ENCODE data around the gene MUC4.
"Not testable (repeated sequence)": the region's sequence is repeated elsewhere in the genome, so short reads cannot be mapped to it uniquely, and the experiment has no call there.

MUC4 gene

GRCh38 chr3:195838714-195839113 is 27.0 kb upstream of the MUC4 start:
- DNase-seq (ENCODE audit: low read depth, low spot score): no peak

- DNase-seq (ENCODE audit: low read depth, low spot score): no peak
Observed at GRCh38 chr3:195836476-195837135, 24.9 kb upstream of the MUC4 start.

GRCh38 chr3:195835791-195836190 is 24.1 kb upstream of the MUC4 start:
- DNase-seq (ENCODE audit: low read depth, low spot score): no peak

DNA sequence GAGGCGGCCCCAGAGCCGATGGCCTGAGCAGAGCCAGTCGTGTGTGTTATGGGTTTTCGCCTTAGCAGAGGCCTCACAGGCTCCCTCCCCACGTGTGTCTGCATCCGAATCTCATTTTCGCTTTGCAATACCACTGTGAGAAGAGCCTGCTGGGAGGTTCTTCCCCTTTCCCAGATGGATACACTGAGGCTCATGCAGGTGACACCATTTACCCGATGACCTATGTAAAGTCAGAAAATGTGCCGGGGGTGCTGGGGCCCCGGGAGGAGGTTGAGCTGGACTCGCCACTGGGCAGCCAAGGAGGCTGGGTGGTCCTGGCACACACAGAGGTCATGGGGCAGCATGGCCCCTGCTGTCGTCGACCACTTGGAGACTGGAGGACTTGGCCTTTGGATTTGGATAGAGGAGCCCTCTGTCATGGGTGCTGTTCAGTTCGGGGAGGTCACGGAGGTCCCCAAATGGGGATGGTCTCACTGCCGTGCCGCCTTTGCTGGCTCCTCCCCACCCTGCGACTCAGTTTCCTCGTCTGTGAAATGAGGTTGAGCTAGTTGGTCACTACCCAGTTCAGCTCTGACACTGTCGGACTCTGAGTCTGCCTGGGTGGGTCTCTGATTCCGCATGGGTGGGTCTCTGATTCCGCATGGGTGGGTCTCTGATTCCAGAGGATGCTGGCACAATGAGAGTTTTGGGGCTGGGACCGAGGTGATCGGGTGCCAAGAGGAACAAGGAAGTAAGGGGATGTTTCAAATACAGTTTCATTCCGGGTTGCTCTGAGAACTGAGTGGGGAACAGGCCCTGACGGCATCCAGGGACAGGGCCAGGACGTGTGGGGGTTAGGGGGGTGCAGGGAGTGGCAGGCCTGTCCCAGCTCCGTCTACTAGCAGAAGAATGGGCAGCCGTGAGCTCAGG is 23.2 kb upstream of the MUC4 start:
- no peak for DNase-seq (ENCODE audit: low read depth, low spot score)

DNA sequence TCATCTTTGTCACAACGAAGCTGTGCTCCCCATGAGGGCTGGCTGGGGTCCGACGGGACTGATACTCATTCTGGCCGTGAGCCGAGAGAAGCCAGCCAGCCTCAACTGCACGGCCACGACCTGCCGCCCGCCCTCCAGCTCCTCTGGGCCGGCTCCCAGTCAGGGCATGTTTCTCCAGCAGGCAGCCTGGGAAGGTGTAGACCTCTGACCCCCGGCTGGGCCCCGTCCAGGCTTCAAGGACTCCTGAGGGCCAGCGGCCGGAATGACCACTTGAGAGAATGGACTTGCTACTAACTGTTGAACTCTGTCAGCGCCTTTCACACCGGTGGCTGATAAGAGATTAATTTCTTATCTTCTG is 18.1 kb upstream of the MUC4 start:
- DNase-seq (ENCODE audit: low read depth, low spot score): no peak

GRCh38 chr3:195828762-195829161 is 17.0 kb upstream of the MUC4 start:
- no peak for DNase-seq (ENCODE audit: low read depth, low spot score)

GRCh38 chr3:195825857-195826804 is 14.4 kb upstream of the MUC4 start:
- DNase-seq (ENCODE audit: low read depth, low spot score): no peak

GRCh38 chr3:195825191-195825588 is 13.5 kb upstream of the MUC4 start:
- no peak for DNase-seq (ENCODE audit: low read depth, low spot score)

DNA sequence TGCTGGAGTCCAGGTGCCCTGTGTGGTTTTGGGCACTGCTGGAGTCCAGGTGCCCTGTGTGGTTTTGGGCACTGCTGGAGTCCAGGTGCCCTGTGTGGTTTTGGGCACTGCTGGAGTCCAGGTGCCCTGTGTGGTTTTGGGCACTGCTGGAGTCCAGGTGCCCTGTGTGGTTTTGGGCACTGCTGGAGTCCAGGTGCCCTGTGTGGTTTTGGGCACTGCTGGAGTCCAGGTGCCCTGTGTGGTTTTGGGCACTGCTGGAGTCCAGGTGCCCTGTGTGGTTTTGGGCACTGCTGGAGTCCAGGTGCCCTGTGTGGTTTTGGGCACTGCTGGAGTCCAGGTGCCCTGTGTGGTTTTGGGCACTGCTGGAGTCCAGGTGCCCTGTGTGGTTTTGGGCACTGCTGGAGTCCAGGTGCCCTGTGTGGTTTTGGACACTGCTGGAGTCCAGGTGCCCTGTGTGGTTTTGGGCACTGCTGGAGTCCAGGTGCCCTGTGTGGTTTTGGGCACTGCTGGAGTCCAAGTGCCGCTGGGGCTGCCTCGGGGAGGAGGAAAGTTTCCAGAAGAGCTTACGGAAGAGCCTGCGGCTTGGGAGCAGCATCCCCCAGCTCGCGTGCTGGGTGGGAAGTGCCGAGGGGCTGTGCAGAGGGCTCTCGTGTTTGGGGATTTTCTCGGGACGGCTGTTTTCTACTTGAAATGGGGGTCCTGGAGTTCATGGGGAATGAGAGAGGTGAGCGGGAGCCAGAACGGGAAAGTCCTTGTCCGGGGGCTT is 12.9 kb upstream of the MUC4 start:
- DNase-seq (ENCODE audit: low read depth, low spot score): not testable (repeated sequence)

DNA sequence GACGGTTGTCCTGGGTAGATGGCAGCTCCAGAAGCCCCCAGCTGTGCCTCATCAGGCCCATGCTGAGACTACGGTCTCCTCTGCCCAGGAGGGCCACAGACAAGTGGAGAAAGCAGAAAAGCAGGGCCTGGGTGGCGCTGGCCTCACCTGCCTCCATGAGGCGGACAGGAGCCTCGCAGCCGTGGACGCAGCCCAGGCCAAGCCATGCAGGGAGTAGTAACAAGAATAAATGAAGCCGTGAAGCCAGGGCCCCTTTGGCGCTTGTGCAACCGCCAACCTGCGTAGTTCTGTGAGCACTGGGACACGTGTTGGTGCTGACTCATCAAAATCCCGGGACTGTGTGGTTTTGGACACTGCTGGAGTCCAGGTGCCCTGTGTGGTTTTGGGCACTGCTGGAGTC is 12.3 kb upstream of the MUC4 start:
- DNase-seq (ENCODE audit: low read depth, low spot score): no peak

GRCh38 chr3:195823280-195823679 is 11.6 kb upstream of the MUC4 start:
- DNase-seq (ENCODE audit: low read depth, low spot score): no peak

DNA sequence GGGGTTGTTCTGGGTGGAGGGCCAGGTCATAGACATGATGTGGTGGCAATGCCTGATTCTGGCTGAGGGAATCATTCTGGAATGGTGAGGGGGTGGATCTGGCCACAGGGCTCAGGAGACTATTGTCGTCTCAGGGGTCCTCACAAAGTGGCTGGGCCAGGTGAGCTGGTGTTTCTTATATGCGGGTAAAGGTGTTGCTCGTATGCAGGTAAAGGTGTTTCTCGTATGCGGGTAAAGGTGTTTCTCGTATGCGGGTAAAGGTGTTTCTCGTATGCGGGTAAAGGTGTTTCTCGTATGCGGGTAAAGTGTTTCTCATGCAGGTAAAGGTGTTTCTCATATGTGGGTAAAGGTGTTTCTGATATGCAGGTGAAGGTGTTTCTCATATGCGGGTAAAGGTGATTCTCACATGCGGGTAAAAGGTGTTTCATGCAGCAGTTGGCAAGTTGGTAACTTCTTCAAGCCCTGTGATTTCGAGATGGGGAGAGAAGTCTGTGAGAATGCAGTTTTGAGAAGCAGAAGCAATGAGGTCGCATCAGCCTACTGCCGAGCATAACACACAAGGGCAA is 10.5 kb upstream of the MUC4 start:
- DNase-seq (ENCODE audit: low read depth, low spot score): no peak

DNA sequence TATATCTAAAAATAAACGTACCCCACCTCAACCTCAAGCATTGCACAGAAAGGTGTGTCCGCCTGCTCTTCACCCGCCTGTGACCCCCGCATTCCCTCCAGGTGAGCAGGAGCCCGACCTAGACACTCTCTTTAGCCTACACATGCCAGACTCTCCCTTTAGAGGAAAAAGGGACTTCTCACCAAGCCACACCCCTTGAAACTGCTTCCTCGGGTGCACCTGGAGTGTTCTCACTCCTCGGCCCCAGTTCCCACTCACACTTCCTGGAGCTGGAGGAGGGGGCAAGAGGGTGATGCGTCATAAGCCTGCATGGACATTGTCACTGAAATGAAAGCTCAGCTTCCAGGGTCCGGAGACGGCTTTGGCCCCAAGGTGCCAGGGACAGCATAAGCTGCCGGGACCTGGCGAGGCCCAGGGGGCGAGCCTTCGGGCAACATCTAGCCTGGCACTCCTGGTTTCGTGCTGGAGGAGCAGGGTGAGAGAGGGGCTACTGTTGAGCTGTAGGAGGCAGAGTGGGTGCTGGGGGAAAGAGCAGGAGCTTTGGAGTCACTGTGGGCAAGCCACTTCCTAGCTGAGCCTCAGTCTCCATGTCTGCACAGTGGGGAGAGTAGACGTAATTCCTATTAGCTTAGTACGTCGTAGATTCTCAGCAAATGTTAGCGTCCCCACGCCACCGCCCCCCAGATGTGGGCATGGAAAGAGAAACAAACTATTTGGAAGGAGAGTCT is 9.8 kb upstream of the MUC4 start:
- no peak for DNase-seq (ENCODE audit: low read depth, low spot score)

GRCh38 chr3:195820901-195821300 is 9.2 kb upstream of the MUC4 start:
- DNase-seq (ENCODE audit: low read depth, low spot score): no peak

DNA sequence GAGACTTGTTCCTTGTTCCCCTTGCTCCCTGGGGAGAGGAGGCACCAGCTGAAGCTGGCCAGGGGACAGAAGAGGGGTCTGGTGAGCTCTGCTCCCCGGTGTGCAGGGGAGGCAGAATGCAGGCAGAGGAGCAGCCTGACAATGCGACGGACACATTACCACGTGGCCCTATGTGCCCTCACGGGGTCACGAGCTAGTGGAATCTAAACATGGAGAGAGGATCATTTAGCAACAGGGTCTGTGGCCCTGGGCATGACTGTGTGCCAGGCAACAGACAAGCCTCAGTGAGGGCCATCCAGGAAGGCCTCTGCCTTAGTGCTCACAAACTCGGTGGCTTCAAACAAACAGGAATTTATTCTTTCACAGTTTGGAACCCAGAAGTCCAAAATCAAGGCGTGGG is 8.5 kb upstream of the MUC4 start:
- no peak for DNase-seq (ENCODE audit: low read depth, low spot score)

DNA sequence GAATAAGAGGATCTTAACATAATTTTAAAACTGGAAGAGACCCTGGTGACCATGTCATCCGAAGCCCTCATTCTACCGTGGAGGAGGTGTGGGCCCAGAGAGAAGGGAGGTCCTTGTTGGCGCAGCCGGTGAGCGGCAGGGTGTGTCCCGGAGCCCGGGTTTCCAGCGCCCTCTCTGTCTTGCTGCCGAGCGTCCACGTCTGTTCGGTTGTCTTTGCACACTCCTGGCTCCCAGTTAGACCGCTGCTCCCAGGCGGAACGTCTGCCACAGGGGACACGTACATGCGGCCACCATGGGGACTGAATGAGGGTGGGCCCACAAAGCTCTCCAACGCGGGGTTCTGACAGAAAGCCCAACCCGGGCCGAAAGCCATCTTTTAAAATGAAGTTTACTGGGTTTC is 6.6 kb upstream of the MUC4 start:
- no peak for DNase-seq (ENCODE audit: low read depth, low spot score)

DNA sequence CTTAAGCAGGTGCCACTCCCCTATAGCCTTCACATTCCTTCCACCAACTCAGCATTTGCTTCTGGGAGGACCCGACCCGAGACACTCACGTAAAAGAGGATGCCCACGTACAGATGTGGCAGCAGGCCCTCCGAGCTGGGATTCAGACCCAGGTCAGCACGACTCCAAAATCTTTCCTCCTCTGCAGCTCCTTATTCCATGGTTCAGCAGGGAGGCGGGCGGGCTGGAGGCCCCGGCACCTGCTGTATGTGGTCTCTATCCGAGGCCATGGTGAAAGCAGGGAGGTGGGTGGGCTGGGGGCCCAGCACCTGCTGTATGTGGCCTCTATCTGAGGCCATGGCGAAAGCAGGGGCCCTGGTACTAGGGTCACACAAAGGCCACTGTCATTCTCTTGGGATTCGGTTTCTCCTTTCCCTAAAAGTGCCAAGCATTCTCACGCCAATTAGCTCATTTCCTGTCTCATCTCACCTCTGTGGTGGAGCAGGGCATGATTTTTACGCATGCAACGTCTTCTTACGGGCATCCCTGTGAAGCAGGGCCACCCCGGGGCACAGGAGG is 5.9 kb upstream of the MUC4 start:
- DNase-seq (ENCODE audit: low read depth, low spot score): no peak

- not testable (repeated sequence) for DNase-seq (ENCODE audit: low read depth, low spot score)
Observed at GRCh38 chr3:195816276-195816913, 4.7 kb upstream of the MUC4 start.

- DNase-seq (ENCODE audit: low read depth, low spot score): no peak
Observed at GRCh38 chr3:195815169-195815771, 3.5 kb upstream of the MUC4 start.

All from smooth muscle cell of the brain vasculature (primary cell).